Posterior cingulate gyrus (tissue), 11 donors: ENCODE data around the gene MREG.
"Not testable (repeated sequence)": the region's sequence is repeated elsewhere in the genome, so short reads cannot be mapped to it uniquely, and the experiment has no call there.

ENCODE experiments used
- DNase-seq, 10 donors: peaks; one replicate each; pipeline versions ENCODE4 v3.0.0 to v3.0.0-alpha.2; 2020 to 2021; ENCODE audit warnings: mixed read lengths in 3 of 10
- intact Hi-C: fragments of 100-400 bp; cut with DNase I; formaldehyde crosslinking; loops from one replicate; pipeline ENCODE4 v1.15.1; 2023

MREG gene

DNA sequence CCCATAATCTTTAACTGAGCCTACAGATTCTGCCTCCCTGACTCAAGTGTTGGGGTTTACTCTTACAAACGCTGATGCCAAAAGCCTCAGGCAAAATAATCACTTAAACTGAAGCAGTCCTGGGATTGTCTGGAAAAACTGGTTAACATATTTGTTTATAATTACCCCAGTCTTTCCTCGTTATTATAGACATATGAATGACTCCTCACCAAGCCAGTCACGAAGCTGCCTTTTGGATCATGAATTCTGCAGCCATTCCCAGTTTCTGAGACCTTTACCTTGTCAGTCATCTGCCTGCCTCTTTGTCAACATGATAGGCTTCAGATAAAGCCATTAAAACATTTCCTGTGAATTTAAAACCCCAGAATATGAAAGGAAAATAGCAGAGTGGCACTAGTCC is 46.4 kb downstream of the MREG start:
- intact Hi-C loops, result no loop called here
- DNase-seq, result no peak

DNA sequence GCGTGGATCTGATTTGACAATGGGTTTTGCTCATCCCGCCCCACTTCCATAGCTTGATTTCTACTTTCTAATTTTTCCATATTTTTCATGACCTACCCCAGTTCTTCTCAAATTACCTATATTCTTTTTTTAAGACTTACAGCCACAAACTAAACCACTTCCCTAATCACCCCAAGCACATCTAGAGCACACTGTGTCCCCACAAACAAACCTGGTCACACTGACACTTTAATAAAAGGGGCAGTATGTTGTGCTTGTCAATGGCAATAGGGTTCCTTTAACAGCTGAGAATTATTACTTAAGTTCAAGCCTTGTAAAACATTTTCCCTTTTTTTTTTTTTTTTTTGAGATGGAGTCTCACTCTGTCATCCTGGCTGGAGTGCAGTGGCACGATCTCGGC is 47.1 kb downstream of the MREG start:
- no peak for DNase-seq
- intact Hi-C loops, result no loop called here

DNA sequence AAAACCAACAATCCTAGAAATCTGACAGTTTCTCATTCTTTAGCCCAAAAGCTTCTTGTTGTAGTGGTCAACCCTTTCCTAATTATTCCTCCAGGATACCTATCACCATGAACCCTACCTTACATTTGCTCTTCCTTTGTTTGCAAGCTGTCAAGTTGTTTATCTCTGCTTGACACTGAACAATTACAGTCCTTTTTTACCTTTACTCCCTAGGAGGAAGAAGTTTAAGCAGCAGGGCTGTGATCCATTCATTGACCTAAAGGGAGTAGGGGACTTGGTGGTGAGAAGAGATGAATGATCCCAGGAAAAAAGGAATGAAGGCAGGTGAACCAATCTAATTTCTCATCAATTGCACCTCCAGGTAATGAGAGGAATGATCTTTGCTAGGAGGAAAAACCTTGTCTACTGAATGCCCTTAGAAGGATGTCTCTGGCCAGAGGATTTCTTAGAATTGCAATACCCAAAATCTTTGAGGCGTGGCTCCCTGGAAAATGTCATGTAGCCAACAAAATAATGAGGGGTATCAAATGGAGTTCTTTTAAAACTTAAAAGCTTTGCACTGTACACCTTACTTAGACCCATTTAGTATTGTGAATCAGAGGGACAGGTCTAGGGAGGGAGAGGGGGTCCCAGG is 47.7 kb downstream of the MREG start:
- intact Hi-C loops, result no loop called here
- DNase-seq, result no peak

DNA sequence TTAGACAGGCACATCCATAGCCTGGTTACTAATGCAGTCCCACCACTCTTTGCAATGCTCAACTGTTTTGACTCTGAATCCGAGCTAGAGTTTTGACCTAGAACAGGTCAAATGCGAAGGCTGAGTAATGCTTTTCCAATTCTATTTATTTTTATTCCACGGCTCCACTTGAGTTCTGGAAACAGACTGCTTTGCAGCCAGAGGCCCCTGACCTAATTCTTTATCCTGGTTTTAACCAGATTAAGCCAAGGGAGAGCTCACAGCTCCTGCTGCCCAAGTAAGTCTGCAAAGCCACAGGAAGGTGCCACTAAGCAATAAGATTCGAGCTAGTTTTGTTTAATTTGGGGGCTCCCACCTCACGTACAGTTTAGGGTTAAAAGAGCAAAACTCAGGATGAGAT is 51.4 kb downstream of the MREG start:
- intact Hi-C loops, result no loop called here
- DNase-seq, result no peak

GRCh38 chr2:215958257-215958656 is 55.1 kb downstream of the MREG start:
- intact Hi-C loops, result no loop called here
- no peak for DNase-seq

- DNase-seq, intact Hi-C loops: not testable (repeated sequence)
These were observed 55.8 kb downstream of the MREG start for GRCh38 chr2:215957354-215958122.

DNA sequence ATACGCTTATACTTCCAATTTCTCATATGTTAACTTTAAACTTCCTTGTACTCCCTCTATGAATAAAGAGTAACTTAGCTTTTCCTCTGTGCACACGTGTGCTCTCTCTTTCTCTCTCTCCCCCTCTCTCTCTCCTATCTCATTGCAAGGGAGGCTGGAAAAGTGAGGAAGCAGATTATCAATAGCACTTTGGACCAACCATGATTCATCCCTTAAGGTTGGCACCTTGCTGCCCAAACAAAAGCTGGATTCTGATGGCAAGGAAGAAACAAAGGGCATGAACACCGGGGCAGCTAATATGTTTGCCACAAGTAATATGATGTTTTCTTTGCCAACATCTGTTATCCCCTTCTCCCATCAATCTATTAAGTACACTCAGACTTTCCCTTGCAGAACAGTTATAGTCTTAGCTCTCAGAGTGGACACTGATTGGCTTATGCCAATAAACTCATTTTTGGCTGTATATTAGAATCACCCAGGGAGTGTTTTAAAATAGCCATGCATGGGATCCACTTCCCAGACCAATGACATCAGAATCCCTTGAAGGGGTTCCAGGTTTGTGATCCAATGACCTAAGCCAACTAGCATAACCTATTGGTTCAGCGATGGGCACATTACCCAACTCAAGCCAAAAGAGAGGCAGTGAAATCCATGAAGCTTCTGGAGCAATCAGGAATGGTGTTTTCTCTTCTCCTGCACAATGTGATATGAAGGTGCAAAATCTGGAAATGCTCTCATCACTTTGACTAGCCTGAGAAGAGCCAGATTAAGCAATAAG is 60.3 kb downstream of the MREG start:
- no peak for DNase-seq
- intact Hi-C loops, result no loop called here

DNA sequence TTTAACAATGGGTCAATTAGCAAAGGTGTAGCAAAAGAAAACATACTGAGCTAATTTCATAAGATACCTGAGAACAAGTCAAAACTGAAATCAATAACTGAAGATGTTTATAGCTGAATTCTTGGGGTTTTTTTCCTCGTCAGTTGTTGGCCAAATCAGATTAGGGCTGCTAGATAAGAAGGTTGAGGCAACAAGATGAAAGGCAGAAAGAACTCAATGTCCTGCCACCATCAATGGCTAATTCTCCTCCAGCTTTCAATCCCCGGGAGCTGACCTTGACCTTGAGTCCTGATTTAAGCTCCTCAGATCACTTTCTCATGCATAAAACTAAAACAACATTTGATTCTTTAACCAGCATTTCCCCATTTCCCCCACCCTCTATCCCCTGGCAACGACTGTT is 61.8 kb downstream of the MREG start:
- intact Hi-C loops, result no loop called here
- no peak for DNase-seq

- no peak for DNase-seq
- intact Hi-C loops, result no loop called here
These were observed 63.4 kb downstream of the MREG start for GRCh38 chr2:215949991-215950404.

DNA sequence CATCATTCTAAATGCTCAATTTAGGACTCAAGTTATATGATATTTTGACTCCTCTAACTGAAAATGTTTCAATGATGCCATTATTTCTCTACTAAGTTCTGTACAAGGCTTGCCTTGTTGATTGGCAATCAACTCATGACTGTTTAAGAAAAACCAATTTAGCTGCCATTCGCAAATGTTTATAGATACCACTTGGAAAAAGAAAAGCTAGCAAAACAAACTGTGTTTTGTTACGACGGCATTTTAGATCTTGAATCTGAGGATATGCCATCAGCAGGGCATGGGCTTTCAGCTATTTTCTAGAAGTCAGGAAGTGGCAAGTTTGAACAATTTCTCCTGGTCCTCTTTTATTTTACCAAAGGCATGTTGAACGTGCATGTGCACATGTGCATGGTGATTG is 65.3 kb downstream of the MREG start:
- intact Hi-C loops, result no loop called here
- DNase-seq, result no peak

DNA sequence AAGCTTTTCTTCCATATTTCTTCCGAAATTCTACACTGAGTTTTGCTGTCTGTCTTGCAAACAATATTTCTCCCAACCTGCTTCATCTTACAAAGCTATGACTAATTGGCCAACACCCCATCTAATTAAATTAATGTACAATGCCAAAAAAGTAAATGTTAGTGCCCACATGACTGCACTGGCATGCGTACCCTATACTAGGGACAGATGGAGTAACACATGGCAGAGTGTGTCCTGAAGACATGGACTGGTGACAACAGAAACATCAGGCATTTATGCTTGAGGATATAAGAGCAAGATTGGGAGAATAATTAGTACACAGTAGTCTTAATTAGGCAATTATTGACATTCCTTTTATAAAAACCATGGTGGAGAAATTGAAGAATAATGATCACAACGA is 66.8 kb downstream of the MREG start:
- DNase-seq, result no peak
- intact Hi-C loops, result no loop called here

DNA sequence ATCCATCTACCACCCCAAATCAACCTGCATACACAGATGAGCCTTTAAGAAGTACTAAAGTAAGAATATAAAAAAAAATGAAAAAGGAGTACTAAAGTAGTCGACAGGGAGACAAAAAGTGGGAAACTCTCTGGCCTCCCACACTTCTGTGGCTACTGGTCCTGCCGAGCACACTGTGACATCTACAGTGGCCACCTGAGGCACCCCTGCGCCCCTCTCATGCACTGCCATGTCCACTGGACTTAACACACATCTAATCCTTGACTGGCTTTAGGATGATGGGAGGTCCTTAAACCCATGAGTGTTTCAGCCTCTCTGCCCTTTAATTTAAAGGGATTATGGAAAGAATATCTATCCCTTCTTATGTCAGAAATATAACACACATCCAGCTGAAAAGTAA is 71.2 kb downstream of the MREG start:
- intact Hi-C loops, result no loop called here
- no peak for DNase-seq

DNA sequence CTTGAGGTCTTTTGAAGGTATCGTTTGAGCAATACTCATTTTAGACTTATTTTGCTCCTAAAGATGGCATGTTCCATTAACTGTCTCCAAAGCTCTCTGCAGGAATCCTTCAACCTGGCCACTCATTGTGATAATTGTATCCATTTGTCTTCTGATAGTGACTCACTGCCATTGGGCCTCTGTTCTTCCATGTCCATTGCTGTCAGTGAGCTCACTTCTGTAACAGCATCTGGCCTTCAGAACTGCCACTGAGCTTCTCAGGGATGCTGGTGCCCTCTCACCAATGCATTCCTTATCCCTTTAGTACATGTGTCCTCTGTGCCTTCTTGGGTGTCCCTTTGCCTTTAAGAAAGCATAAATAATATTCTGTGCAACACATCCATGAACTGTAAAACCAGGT is 71.6 kb downstream of the MREG start:
- DNase-seq, result no peak
- intact Hi-C loops, result no loop called here

DNA sequence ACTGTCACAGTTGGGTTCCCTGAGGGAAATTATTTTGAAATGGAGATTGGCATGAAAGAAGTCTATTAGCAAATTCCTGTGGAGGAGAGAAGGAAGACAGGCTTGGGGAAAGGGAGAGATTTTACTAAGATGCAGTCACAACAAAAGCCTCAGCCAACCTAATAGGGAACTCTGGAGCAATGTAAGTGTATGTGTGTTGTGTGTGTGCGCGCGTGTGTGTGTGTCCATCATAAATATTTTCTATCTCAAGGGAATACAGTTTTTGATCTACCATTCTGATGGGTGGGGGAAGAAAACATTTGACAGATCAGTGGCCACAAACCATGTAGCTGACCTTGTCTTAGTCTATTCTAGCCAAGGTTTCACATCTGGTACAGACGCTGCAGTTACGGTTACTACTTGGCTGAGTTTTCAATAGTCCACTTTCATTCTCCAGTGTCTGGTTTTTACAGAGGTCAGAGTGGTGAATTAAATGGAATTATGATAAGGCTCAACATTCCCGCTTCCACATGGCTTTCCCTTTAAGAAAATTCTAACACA is 72.6 kb downstream of the MREG start:
- intact Hi-C loops, result no loop called here
- DNase-seq, result no peak

DNA sequence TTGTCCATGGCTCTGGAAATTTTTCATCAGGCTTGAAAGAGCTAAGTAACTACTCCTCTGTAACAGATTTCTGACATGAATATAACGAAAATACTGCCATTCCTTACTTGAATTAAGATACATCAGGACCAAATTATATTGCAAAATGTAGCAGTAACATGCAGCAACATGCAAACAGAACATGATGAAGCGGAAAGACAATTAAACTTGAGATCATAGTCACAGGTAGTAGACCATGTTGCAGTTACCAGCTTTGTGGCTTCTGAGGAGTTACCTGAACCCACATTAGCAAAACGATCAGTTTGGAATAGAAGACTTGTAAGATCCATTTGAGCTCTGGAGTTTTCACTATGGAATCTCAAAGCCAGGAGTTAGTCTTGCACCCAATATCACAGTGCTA is 76.2 kb downstream of the MREG start:
- no peak for DNase-seq
- intact Hi-C loops, result no loop called here

- no peak for DNase-seq
- intact Hi-C loops, result no loop called here
These were observed 80.2 kb downstream of the MREG start for GRCh38 chr2:215933151-215933550.

GRCh38 chr2:215931256-215931903 is 82.0 kb downstream of the MREG start:
- peak in 7 of 10 donors; percentile 27 to 91 (median 65) for DNase-seq
- intact Hi-C loops, result no loop called here

- intact Hi-C loops, result no loop called here
- no peak for DNase-seq
These were observed 82.7 kb downstream of the MREG start for GRCh38 chr2:215930505-215931253.

DNA sequence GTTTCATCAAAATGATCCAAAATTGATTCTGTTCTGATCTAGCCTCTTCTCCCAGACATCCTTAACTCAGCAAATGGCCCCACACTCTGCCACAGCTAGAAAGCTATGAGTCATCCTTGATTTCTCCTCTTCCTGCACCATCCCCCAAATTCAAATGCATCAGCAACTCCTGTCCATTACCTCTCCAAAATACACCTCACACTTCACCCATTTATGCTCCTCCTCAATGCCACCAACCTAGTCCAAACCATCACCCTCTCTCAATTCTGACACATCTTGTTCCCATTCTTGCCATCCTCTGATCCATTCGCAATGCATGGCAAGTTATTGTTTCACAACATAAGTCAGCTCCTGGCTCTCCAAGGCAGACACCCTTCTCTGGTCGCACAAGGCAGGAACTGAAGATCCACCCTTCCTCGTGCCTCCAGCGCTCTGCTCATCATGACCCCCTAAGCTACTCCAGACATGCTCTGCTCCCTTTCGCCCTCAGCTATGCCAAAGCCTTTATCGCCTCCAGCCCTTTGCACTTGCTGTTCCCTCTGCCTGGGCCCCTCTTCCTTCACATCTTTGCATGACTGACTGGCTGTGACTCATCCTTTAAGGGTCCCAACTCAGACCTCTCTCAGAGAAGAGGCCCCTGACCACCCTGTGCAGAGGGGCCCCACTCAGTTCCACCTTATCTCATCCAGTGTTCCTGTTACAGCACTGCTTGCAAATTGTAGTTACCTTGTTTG is 83.6 kb downstream of the MREG start:
- DNase-seq, result no peak
- intact Hi-C loops, result no loop called here

DNA sequence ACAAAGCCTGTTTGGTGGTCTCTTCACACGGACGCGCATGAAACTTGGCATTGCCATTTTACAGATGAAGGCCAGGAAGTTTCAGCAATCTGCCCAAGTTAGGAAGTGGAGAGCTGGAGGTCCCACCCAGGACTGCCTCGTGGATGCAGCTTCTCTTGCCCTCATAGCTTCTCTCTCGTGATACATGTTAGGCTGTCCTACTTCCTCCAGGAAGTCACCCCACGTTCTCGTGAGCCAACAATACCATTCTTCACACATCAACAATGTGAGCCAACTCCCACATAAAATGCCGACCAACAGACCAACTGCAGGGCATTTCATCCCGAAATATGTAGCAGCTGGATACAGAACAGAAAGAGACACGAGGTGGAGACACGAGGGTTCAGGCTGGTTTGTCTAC is 85.3 kb downstream of the MREG start:
- no peak for DNase-seq
- intact Hi-C loops, result no loop called here
